HG03520 (cell line): ENCODE data around the gene MB21D2.

Experiments
- ATAC-seq: cut with Tn5 transposase; IDR thresholded peaks from one replicate; pipeline ENCODE4 v1.9.1; 2021; ENCODE audit warnings: mild to moderate bottlenecking, moderate library complexity; ENCODE audit not compliant: unreplicated experiment

The MB21D2 gene

GRCh38 chr3:192927016-192927415 is 9.4 kb upstream of the MB21D2 start:
- ATAC-seq = no peak

GRCh38 chr3:192923731-192924130 is 6.1 kb upstream of the MB21D2 start:
- no peak for ATAC-seq

- no peak for ATAC-seq
Measured at GRCh38 chr3:192921793-192922192, 4.1 kb upstream of the MB21D2 start.

- no peak for ATAC-seq
Measured at GRCh38 chr3:192920411-192920810, 2.8 kb upstream of the MB21D2 start.

- ATAC-seq = no peak
Measured at GRCh38 chr3:192919901-192920300, 2.2 kb upstream of the MB21D2 start.

- ATAC-seq = no peak
Measured at GRCh38 chr3:192918275-192918588, 576 bp upstream of the MB21D2 start.

- no peak for ATAC-seq
Measured at GRCh38 chr3:192917028-192917403, 640 bp downstream of the MB21D2 start.

- no peak for ATAC-seq
Measured at GRCh38 chr3:192916371-192917027, 1.2 kb downstream of the MB21D2 start.

GRCh38 chr3:192915722-192916121 is 1.9 kb downstream of the MB21D2 start:
- ATAC-seq = no peak

GRCh38 chr3:192915304-192915703 is 2.4 kb downstream of the MB21D2 start:
- ATAC-seq = no peak

- no peak for ATAC-seq
Measured at GRCh38 chr3:192914848-192915247, 2.8 kb downstream of the MB21D2 start.

- no peak for ATAC-seq
Measured at GRCh38 chr3:192913540-192913939, 4.1 kb downstream of the MB21D2 start.

GRCh38 chr3:192911293-192911692 is 6.4 kb downstream of the MB21D2 start:
- ATAC-seq = no peak

- ATAC-seq = no peak
Measured at GRCh38 chr3:192907784-192908183, 9.9 kb downstream of the MB21D2 start.

- no peak for ATAC-seq
Measured at GRCh38 chr3:192906940-192907339, 10.7 kb downstream of the MB21D2 start.

- ATAC-seq = no peak
Measured at GRCh38 chr3:192905980-192906678, 11.5 kb downstream of the MB21D2 start.

- no peak for ATAC-seq
Measured at GRCh38 chr3:192904632-192905289, 12.9 kb downstream of the MB21D2 start.

- ATAC-seq = no peak
Measured at GRCh38 chr3:192902549-192902948, 15.1 kb downstream of the MB21D2 start.

GRCh38 chr3:192901435-192901834 is 16.2 kb downstream of the MB21D2 start:
- no peak for ATAC-seq

- no peak for ATAC-seq
Measured at GRCh38 chr3:192899540-192899982, 18.1 kb downstream of the MB21D2 start.

GRCh38 chr3:192897005-192897404 is 20.7 kb downstream of the MB21D2 start:
- no peak for ATAC-seq

GRCh38 chr3:192896208-192896607 is 21.4 kb downstream of the MB21D2 start:
- ATAC-seq = no peak
